ENCODE results near the gene ZNF775.

DNA sequence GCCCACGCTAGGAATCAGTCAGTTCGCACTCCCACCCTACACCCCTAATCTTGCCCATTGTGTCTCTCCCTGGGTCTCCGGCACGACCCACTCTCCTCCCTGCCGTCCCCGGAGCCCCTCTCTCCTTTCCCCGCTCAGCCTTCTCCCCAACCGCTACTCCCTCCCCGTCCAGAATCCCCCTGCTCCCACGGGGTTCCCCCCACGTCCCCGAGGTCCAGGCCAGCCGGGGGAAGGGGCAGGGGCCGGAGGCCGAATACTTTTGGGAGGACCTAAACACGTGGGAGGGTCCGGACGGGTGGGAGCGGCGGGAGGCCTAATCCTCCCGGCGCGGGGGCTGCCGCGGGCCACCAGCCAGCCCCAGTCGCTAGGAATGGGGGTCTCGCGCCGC, 38.3 kb upstream of the ZNF775 start:
- TF ChIP-seq POLR2A (IDR thresholded peaks at IDR 0.05; ENCODE audit: low read length): no peak
- TF ChIP-seq GATA1 (IDR thresholded peaks at IDR 0.05; ENCODE audit: low read depth, low read length): no peak
